Measurements from ENCODE around the gene AMN1.
"Not testable (repeated sequence)": the region's sequence is repeated elsewhere in the genome, so short reads cannot be mapped to it uniquely, and the experiment has no call there.

AMN1 gene

GRCh38 chr12:31705621-31706020 is 23.2 kb downstream of the AMN1 start:
- TF ChIP-seq CTCF (IDR thresholded peaks at IDR 0.05; ENCODE audit: insufficient read depth, missing control alignments): no peak
- no peak for FAIRE-seq
- DNase-seq (ENCODE audit: insufficient read length, low spot score): no peak

GRCh38 chr12:31702047-31702446 is 26.8 kb downstream of the AMN1 start:
- TF ChIP-seq CTCF (IDR thresholded peaks at IDR 0.05; ENCODE audit: insufficient read depth, missing control alignments): peak; percentile 46
- FAIRE-seq: peak; percentile 72

GRCh38 chr12:31689921-31690320 is 38.9 kb downstream of the AMN1 start:
- not testable (repeated sequence) for DNase-seq (ENCODE audit: insufficient read length, low spot score); FAIRE-seq

More at GRCh38 chr12:31702047-31702446, 26.8 kb downstream of the AMN1 start:
- DNase-seq (ENCODE audit: insufficient read length, low spot score): peak; percentile 44

GRCh38 chr12:31687101-31687527 is 41.7 kb downstream of the AMN1 start:
- no peak for TF ChIP-seq CTCF (IDR thresholded peaks at IDR 0.05; ENCODE audit: insufficient read depth, missing control alignments)
- FAIRE-seq (no peak), DNase-seq (ENCODE audit: insufficient read length, low spot score) (no peak)

- DNase-seq (ENCODE audit: insufficient read length, low spot score) (no peak), FAIRE-seq (no peak)
- TF ChIP-seq CTCF (IDR thresholded peaks at IDR 0.05; ENCODE audit: insufficient read depth, missing control alignments): no peak
These were observed 43.0 kb downstream of the AMN1 start for GRCh38 chr12:31685801-31686200.

GRCh38 chr12:31682136-31682962 is 46.5 kb downstream of the AMN1 start:
- TF ChIP-seq CTCF (IDR thresholded peaks at IDR 0.05; ENCODE audit: insufficient read depth, missing control alignments): peak; percentile 87
- FAIRE-seq (peak; percentile 67), DNase-seq (ENCODE audit: insufficient read length, low spot score) (peak; percentile 21)

- TF ChIP-seq CTCF (IDR thresholded peaks at IDR 0.05; ENCODE audit: insufficient read depth, missing control alignments): no peak
- FAIRE-seq: no peak
These were observed 56.3 kb downstream of the AMN1 start for GRCh38 chr12:31672521-31672920.

GRCh38 chr12:31669582-31669981 is 59.2 kb downstream of the AMN1 start:
- not testable (repeated sequence) for DNase-seq (ENCODE audit: insufficient read length, low spot score); FAIRE-seq

More at GRCh38 chr12:31672521-31672920, 56.3 kb downstream of the AMN1 start:
- no peak for DNase-seq (ENCODE audit: insufficient read length, low spot score)
